BLaER1 treated with 17β-estradiol and CSF1 and Interleukin-3, amounts not matched to agents 10 nM and 100 nM (cell line): ENCODE measurements around the gene FASTKD1.
"Not testable (repeated sequence)": the region's sequence is repeated elsewhere in the genome, so short reads cannot be mapped to it uniquely, and the experiment has no call there.

Experiments used
- H3K27ac ChIP-seq, 11 experiments: shearing (Covaris generic); formaldehyde crosslinking; 2 replicates each; pipeline ENCODE4 v1.8.1; 2022
- H3K27me3 ChIP-seq, 11 experiments: shearing (Covaris generic); formaldehyde crosslinking; 2 replicates each; pipeline ENCODE4 v1.8.1; 2022
- H3K36me3 ChIP-seq, 11 experiments: shearing (Covaris generic); formaldehyde crosslinking; 2 replicates each; pipeline ENCODE4 v1.8.1; 2022
- H3K4me1 ChIP-seq, 10 experiments: shearing (Covaris generic); formaldehyde crosslinking; 2 replicates each; pipeline ENCODE4 v1.8.1; 2022
- H3K4me2 ChIP-seq, 11 experiments: shearing (Covaris generic); formaldehyde crosslinking; 2 replicates each; pipeline ENCODE4 v1.8.1; 2022
- H3K4me3 ChIP-seq, 10 experiments: shearing (Covaris generic); formaldehyde crosslinking; 2 replicates each; pipeline ENCODE4 v1.8.1; 2022
- H3K9ac ChIP-seq, 11 experiments: shearing (Covaris generic); formaldehyde crosslinking; 2 replicates each; pipeline ENCODE4 v1.8.1; 2022
- H3K9me3 ChIP-seq, 11 experiments: shearing (Covaris generic); formaldehyde crosslinking; replicated peaks in 1 of 11; 2 replicates each; pipeline ENCODE4 v1.8.1; 2022
- H4K20me1 ChIP-seq, 11 experiments: shearing (Covaris generic); formaldehyde crosslinking; 2 replicates each; pipeline ENCODE4 v1.8.1; 2022
- Cebpa-rat ChIP-seq, 11 experiments: shearing (Covaris generic); IDR thresholded peaks; 2 replicates each; pipeline ENCODE4 v1.8.1; 2022

Gene FASTKD1

DNA sequence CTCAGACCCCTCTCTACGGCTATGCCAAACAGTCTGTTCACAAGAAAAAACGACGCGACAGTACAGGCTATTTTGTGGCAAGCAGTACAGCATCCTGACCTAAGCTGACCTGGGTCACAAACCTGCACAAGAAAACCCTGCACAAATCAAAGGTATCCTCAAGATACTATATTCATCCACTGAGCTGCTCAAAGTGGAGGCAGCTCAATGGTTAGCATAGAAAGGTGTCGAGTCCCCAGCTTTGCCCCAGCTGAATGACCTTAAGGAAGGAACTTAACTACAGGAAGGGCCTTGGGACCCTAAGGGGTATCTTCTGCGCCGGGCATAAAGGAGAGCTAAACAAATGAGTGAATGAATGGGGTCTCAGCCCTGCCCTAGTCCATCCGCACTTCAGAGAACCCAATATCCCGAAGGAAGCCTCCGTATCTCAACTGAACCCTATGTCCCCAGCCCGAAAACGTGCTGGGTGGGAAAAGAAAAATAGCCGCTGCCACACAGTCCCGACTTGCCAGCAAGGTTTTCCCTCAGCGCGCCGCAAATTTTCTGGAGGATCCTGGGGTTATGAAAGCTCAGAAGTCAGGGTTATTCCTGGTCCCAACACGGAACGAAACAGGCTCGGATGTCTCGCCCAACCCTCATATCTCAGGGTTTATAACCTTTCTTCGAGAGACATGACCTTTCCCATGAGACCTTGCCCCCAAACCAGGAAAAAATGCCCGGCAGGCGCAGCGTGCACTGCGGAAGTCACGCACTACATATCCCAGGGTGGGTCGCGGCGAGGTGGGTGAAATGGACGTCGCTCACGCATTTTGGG is at the start of gene FASTKD1:
TSS of gene FASTKD1 (minus strand) at position 706 of the 814 bp plus-strand sequence. CDS start 1,836 bp downstream, outside the sequence.
- Histone ChIP-seq H3K27ac (peak within 1 kb of the TSS; percentile 59 to 88 (median 82); a peak in 21 of 22 replicates), H3K4me2 (peak within 1 kb of the TSS; percentile 72 to 92 (median 83)), H3K4me3 (peak within 1 kb of the TSS; percentile 75 to 94 (median 85)), H4K20me1 (peaks cover 0 to 22% (median 4%) of the 10 kb centered on the region in 11 experiments; a peak in 5 of 22 replicates), H3K9me3 (peaks cover 0 to 8% (median 0%) of the 10 kb centered on the region in 11 experiments; a peak in 2 of 22 replicates), H3K27me3 (no peaks in the 10 kb centered on the region), H3K4me1 (peaks cover 14 to 36% (median 30%) of the 10 kb centered on the region in 10 experiments; a peak in 19 of 20 replicates), H3K9ac (peak within 1 kb of the TSS; percentile 80 to 91 (median 87)), H3K36me3 (peaks cover 5 to 31% (median 18%) of the 10 kb centered on the region in 11 experiments; a peak in 18 of 22 replicates)
- TF ChIP-seq Cebpa-rat (IDR thresholded peaks at IDR 0.05): no peak

GRCh38 chr2:169623235-169623634 is 49.6 kb upstream of the FASTKD1 start:
- TF ChIP-seq Cebpa-rat (IDR thresholded peaks at IDR 0.05): no peak
- Histone ChIP-seq H3K27ac (no peak overlapping the region), H3K4me2 (no peak overlapping the region), H3K27me3 (no peaks in the 10 kb centered on the region), H3K4me3 (no peak overlapping the region), H4K20me1 (peaks cover 0 to 33% (median 8%) of the 10 kb centered on the region in 11 experiments; a peak in 11 of 22 replicates), H3K4me1 (peaks cover 0 to 10% (median 0%) of the 10 kb centered on the region in 10 experiments; a peak in 2 of 20 replicates), H3K36me3 (peaks cover 75 to 100% (median 94%) of the 10 kb centered on the region in 11 experiments), H3K9me3 (0 out of 22 replicates have a peak, but pooled peaks cover 0 to under 1% (median 0%) of the 10 kb centered on the region in 11 experiments), H3K9ac (no peak overlapping the region)

GRCh38 chr2:169620509-169620908 is 46.8 kb upstream of the FASTKD1 start:
- Histone ChIP-seq H3K4me1 (peaks cover 0 to 10% (median 0%) of the 10 kb centered on the region in 10 experiments; a peak in 2 of 20 replicates), H3K4me3 (no peak overlapping the region), H3K36me3 (peaks cover 74 to 100% (median 94%) of the 10 kb centered on the region in 11 experiments), H4K20me1 (peaks cover 0 to 43% (median 8%) of the 10 kb centered on the region in 11 experiments; a peak in 11 of 22 replicates), H3K27ac (no peak overlapping the region), H3K27me3 (no peaks in the 10 kb centered on the region), H3K9ac (no peak overlapping the region), H3K9me3 (peaks cover 16 to 28% (median 20%) of the 10 kb centered on the region in 11 experiments), H3K4me2 (no peak overlapping the region)
- no peak for TF ChIP-seq Cebpa-rat (IDR thresholded peaks at IDR 0.05)

DNA sequence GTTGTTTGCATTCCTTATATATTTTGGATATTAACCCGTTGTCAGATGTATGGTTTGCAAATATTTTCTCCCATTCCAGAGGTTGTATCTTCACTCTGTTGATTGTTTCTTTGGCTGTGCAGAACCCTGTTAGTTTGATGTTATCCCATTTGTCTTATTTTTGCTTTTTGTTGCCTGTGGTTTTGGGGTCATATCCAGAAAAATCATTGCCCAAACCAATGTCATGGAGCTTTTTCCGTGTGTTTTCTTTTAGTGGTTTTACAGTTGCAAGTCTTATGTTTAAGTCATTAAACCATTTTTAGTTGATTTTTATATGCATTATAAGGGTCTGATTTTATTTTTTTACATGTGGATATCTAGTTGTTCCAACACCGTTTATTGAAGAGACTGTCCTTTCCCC is 46.3 kb upstream of the FASTKD1 start:
- no peak for TF ChIP-seq Cebpa-rat (IDR thresholded peaks at IDR 0.05)
- no peak overlapping the region for H3K9ac ChIP-seq
- no peak overlapping the region for H3K4me2 ChIP-seq
- peaks cover 79 to 100% (median 94%) of the 10 kb centered on the region in 11 experiments for H3K36me3 ChIP-seq
- peaks cover 0 to 43% (median 8%) of the 10 kb centered on the region in 11 experiments; a peak in 11 of 22 replicates for H4K20me1 ChIP-seq
- no peak overlapping the region for H3K27ac ChIP-seq
- peaks cover 0 to 10% (median 0%) of the 10 kb centered on the region in 10 experiments; a peak in 2 of 20 replicates for H3K4me1 ChIP-seq
- H3K27me3 ChIP-seq: no peaks in the 10 kb centered on the region
- no peak overlapping the region for H3K4me3 ChIP-seq
- peaks cover 22 to 34% (median 25%) of the 10 kb centered on the region in 11 experiments for H3K9me3 ChIP-seq

- peaks cover 29 to 44% (median 35%) of the 10 kb centered on the region in 11 experiments for H3K9me3 ChIP-seq
- H3K4me2 ChIP-seq, H3K27me3 ChIP-seq, H3K4me1 ChIP-seq, H3K9ac ChIP-seq, H3K27ac ChIP-seq, H3K4me3 ChIP-seq: not testable (repeated sequence)
- H3K36me3 ChIP-seq: peaks cover 86 to 100% (median 96%) of the 10 kb centered on the region in 11 experiments
- H4K20me1 ChIP-seq: peaks cover 4 to 39% (median 10%) of the 10 kb centered on the region in 11 experiments; a peak in 10 of 22 replicates
These were observed 42.3 kb upstream of the FASTKD1 start for GRCh38 chr2:169615982-169616381.

GRCh38 chr2:169613876-169614275 is 40.2 kb upstream of the FASTKD1 start:
- no peaks in the 10 kb centered on the region for H3K27me3 ChIP-seq
- H3K4me3 ChIP-seq: no peak overlapping the region
- H3K36me3 ChIP-seq: peaks cover 91 to 100% (median 98%) of the 10 kb centered on the region in 11 experiments
- H3K4me1 ChIP-seq: no peaks in the 10 kb centered on the region
- H3K4me2 ChIP-seq: no peak overlapping the region
- H3K9ac ChIP-seq: no peak overlapping the region
- no peak for TF ChIP-seq Cebpa-rat (IDR thresholded peaks at IDR 0.05)
- peaks cover 29 to 44% (median 35%) of the 10 kb centered on the region in 11 experiments for H3K9me3 ChIP-seq
- H4K20me1 ChIP-seq: peaks cover 0 to 21% (median 3%) of the 10 kb centered on the region in 11 experiments; a peak in 7 of 22 replicates
- no peak overlapping the region for H3K27ac ChIP-seq

DNA sequence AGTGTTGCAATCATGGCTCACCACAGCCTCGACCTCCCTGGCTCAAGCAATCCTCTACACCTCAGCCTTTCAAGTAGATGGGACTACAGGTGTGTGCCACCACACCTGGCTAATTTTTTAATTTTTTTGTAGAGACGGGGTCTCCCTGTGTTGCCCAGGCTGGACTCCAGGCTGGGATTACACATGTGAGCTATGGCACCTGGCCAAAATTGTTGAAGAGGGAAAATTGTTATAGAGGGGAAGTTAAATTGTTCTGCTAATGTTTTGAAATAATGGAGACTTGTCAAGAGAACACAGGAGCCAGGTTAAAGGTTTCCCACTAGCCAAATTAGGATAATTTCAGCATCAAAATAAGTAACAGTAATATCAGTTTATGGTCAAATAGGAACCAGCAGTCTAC is 35.6 kb upstream of the FASTKD1 start:
- no peak for TF ChIP-seq Cebpa-rat (IDR thresholded peaks at IDR 0.05)
- peaks cover 90 to 100% (median 96%) of the 10 kb centered on the region in 11 experiments for H3K36me3 ChIP-seq

DNA sequence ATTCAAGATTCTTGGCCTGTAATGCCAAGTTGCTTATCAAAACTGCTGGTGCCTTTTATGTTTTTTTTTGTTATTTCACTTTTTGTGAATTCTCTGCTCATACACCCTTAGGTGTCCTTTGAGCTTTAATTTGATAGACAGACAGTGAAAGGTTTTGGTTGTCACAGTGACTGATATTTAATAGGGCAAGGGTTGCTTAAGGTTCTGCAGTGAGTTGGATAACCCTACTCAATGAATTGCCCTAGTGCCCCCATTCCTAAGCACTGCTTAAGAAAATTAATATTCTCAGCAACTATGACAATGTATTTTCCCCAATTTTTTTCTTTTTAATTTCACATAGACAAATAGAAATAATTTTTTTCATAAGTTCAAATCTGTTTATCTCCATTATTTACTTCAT is 25.9 kb upstream of the FASTKD1 start:
- Histone ChIP-seq H3K36me3 (peaks cover 27 to 57% (median 43%) of the 10 kb centered on the region in 11 experiments), H4K20me1 (peaks cover 63 to 100% (median 89%) of the 10 kb centered on the region in 11 experiments; a peak in 21 of 22 replicates), H3K27me3 (no peaks in the 10 kb centered on the region), H3K27ac (no peak overlapping the region), H3K4me3 (no peak overlapping the region), H3K9ac (no peak overlapping the region), H3K4me1 (no peaks in the 10 kb centered on the region), H3K4me2 (no peak overlapping the region), H3K9me3 (no peaks in the 10 kb centered on the region)
- TF ChIP-seq Cebpa-rat (IDR thresholded peaks at IDR 0.05): no peak

More for the DNA sequence above, 35.6 kb upstream of the FASTKD1 start:
- Histone ChIP-seq H4K20me1 (peaks cover 0 to 20% (median 12%) of the 10 kb centered on the region in 11 experiments; a peak in 14 of 22 replicates), H3K9me3 (peaks cover 0 to 9% (median 8%) of the 10 kb centered on the region in 11 experiments; a peak in 12 of 22 replicates), H3K4me2 (no peak overlapping the region), H3K27me3 (no peaks in the 10 kb centered on the region), H3K27ac (no peak overlapping the region), H3K9ac (no peak overlapping the region), H3K4me3 (no peak overlapping the region), H3K4me1 (no peaks in the 10 kb centered on the region)

- Histone ChIP-seq H3K4me3 (no peak overlapping the region), H3K9me3 (no peaks in the 10 kb centered on the region), H3K36me3 (peaks cover 24 to 55% (median 37%) of the 10 kb centered on the region in 11 experiments), H3K27ac (no peak overlapping the region), H3K9ac (no peak overlapping the region), H3K4me2 (no peak overlapping the region), H3K4me1 (no peaks in the 10 kb centered on the region), H4K20me1 (peaks cover 62 to 100% (median 92%) of the 10 kb centered on the region in 11 experiments; a peak in 21 of 22 replicates), H3K27me3 (no peaks in the 10 kb centered on the region)
- no peak for TF ChIP-seq Cebpa-rat (IDR thresholded peaks at IDR 0.05)
These were observed 25.3 kb upstream of the FASTKD1 start for GRCh38 chr2:169598982-169599381.

DNA sequence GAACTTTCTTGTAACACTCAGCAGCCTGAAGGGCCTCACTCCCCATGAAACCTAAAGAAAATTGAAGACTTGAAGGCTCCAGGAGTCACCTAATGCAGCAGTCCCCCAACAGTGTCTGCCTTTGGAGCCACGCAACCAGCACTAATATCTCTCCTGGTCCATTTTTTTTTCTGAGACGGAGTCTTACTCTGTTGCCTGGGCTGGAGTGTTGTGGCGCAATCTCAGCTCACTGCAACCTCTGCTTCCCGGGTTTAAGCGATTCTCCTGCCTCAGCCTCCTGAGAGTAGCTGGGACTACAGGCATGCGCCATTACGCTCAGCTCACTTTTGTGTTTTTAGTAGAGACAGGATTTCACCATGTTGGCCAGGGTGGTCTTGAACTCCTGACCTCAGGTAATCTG is 22.9 kb upstream of the FASTKD1 start:
- H3K27me3 ChIP-seq, H3K9ac ChIP-seq, H3K27ac ChIP-seq, H3K4me3 ChIP-seq, H3K4me1 ChIP-seq, H3K9me3 ChIP-seq, H3K4me2 ChIP-seq: not testable (repeated sequence)
- Histone ChIP-seq H3K36me3 (peaks cover 23 to 58% (median 37%) of the 10 kb centered on the region in 11 experiments; a peak in 21 of 22 replicates), H4K20me1 (peaks cover 70 to 100% (median 98%) of the 10 kb centered on the region in 11 experiments; a peak in 21 of 22 replicates)
